ENCODE measurements around the gene UBE3C. TPM values are rescaled to one million over a fixed set of nuclear protein-coding genes. Genes with fewer than 3 reads are reported as not detected.

The UBE3C gene
- total and polyA plus RNA-seq, 2 donors (not counting 3 experiments of a cell fraction or from before 2014, with no cell fraction given): 45.1 to 77.3 TPM

GRCh38 chr7:157150882-157151281 lies 12.2 kb downstream of the UBE3C start:
- no peak for DNase-seq (ENCODE audit: low read depth, low spot score)
- no TSS peak for BruUV-seq (replicated peaks)
- Histone ChIP-seq H3K4me1 (ENCODE audit: control insufficient read depth, extremely low read depth, insufficient read depth, low read length) (peaks cover 4% of the 10 kb centered on the region), H3K9me3 (replicated peaks; ENCODE audit: control insufficient read depth, insufficient read depth, low read length) (no peaks in the 10 kb centered on the region), H4K20me1 (replicated peaks; ENCODE audit: control insufficient read depth, extremely low read depth, insufficient read depth, low read length) (peaks cover 6% of the 10 kb centered on the region), H3K79me2 (ENCODE audit: control insufficient read depth, insufficient read depth, low read length) (peaks cover 100% of the 10 kb centered on the region), H3K36me3 (ENCODE audit: control insufficient read depth in 2 of 2, extremely low read depth in 1 of 2, insufficient read depth in 2 of 2, low read length in 2 of 2) (no peaks in the 10 kb centered on the region), H3K27me3 (ENCODE audit: control insufficient read depth in 2 of 2, insufficient read depth in 2 of 2, low read length in 2 of 2) (no peaks in the 10 kb centered on the region), H3K27ac (ENCODE audit: insufficient read depth, low read depth, low read length) (no peak overlapping the region), H3K9ac (replicated peaks; ENCODE audit: extremely low read depth, insufficient read depth, low read length) (no peak overlapping the region), H3K9me1 (replicated peaks; ENCODE audit: control insufficient read depth, extremely low read depth, insufficient read depth, low read length) (no peaks in the 10 kb centered on the region), H3K4me2 (ENCODE audit: insufficient read depth, low read length) (no peak overlapping the region), H2AFZ (ENCODE audit: low read depth, low read length) (no peak overlapping the region), H3K4me3 (replicated peaks in 1 of 3; ENCODE audit: insufficient read depth in 1 of 3, low read depth in 1 of 3, low read length in 3 of 3) (no peak overlapping the region)
- ChIA-PET POLR2A (no interaction called here), CTCF (interaction anchor here (0.9 kb wide), 1 partner anchor 12 kb away, joined by 3 read pairs; no protein-coding TSS in a partner anchor)
- no peak for TF ChIP-seq EZH2 (IDR thresholded peaks at IDR 0.05; ENCODE audit: borderline replicate concordance, low read depth, low read length, severe bottlenecking)
- TF ChIP-seq POLR2A (IDR thresholded peaks at IDR 0.05; ENCODE audit: low read depth, low read length): no peak
- TF ChIP-seq JUN (IDR thresholded peaks at IDR 0.05; ENCODE audit: borderline replicate concordance, insufficient read depth, insufficient read length, low read depth): no peak
- no peak for TF ChIP-seq MAX (IDR thresholded peaks at IDR 0.05; ENCODE audit: insufficient read depth, insufficient read length)
- no peak for TF ChIP-seq FOS (IDR thresholded peaks at IDR 0.05; ENCODE audit: borderline replicate concordance, insufficient read depth, low read length)
- no peak for TF ChIP-seq MYC (IDR thresholded peaks at IDR 0.05; ENCODE audit: low read depth, low read length)
- no peak for TF ChIP-seq CTCF (IDR thresholded peaks at IDR 0.05; ENCODE audit: extremely low read depth in 1 of 2, insufficient read depth in 1 of 2, low read depth in 1 of 2, low read length in 2 of 2)
- no peak for TF ChIP-seq GATA2 (IDR thresholded peaks at IDR 0.05; ENCODE audit: insufficient read depth, insufficient read length, low read depth, low read length)
- no peak for TF ChIP-seq POLR2AphosphoS5 (IDR thresholded peaks at IDR 0.05; ENCODE audit: insufficient read depth, low read depth, low read length)
- dilution Hi-C loops (cut with MboI; ENCODE audit: extremely low pct_ligation_motif_present, low sequenced_read_pairs): no loop called here
- no peak for FAIRE-seq
- intact Hi-C loops (cut with micrococcal nuclease): no loop called here

Data from endothelial cell of umbilical vein (primary cell).